PC-3 (cell line): ENCODE results near the gene NCL. TPM values are rescaled to one million over a fixed set of nuclear protein-coding genes. Genes with fewer than 3 reads are reported as not detected.

Source experiments
- ATAC-seq: fragments of 200-7000 bp; cut with Tn5 transposase; 2 replicates; pipeline ENCODE4 v1.9.1; 2020; ENCODE audit warnings: mild to moderate bottlenecking, moderate library complexity
- BruUV-seq: library from RNA; stranded (reverse); fragments of 400-500 nt; replicated peaks from 2 replicates; lab custom pipeline; 2021; lab: Mats Ljungman, UMichigan
- CTCF ChIA-PET: fragments of 300-600 bp; sonication (Branson Sonifier 250); formaldehyde crosslinking; loops from one replicate; lab custom pipeline; 2022; ENCODE audit warnings: antibody characterized with exemption; lab: Charles Lee
- POLR2A ChIA-PET: fragments of 300-600 bp; sonication (Branson Sonifier 250); formaldehyde crosslinking; loops from one replicate; lab custom pipeline; 2022; ENCODE audit warnings: antibody characterized with exemption; ENCODE audit not compliant: unreplicated experiment; lab: Charles Lee
- DNase-seq: peaks from one replicate; pipeline ENCODE4 v3.0.0-alpha.2; 2015
- H2AFZ ChIP-seq: fragments of 300-600 bp; sonication (generic); 2 replicates; pipeline ENCODE4 v1.6.0; 2016; ENCODE audit warnings: antibody characterized with exemption, low read length
- H3F3A ChIP-seq: fragments of 300-600 bp; sonication (generic); one replicate; pipeline ENCODE4 v1.6.0; 2017; ENCODE audit warnings: antibody characterized with exemption, low read length, control low read depth, mild to moderate bottlenecking; ENCODE audit not compliant: unreplicated experiment
- H3K27ac ChIP-seq: fragments of 300-600 bp; sonication (generic); 2 replicates; pipeline ENCODE4 v1.5.1; 2016; ENCODE audit warnings: mild to moderate bottlenecking, low read length
- H3K27me3 ChIP-seq: fragments of 300-600 bp; sonication (generic); 2 replicates; pipeline ENCODE4 v1.6.1; 2016; ENCODE audit warnings: low read length, mixed read lengths
- H3K36me3 ChIP-seq: fragments of 300-600 bp; sonication (generic); 2 replicates; pipeline ENCODE4 v1.6.1; 2016; ENCODE audit warnings: low read depth, mixed run types, low read length, mixed read lengths
- H3K4me1 ChIP-seq: fragments of 300-600 bp; sonication (generic); 2 replicates; pipeline ENCODE4 v1.5.1; 2016; ENCODE audit warnings: low read length; ENCODE audit not compliant: insufficient read depth
- H3K4me2 ChIP-seq: fragments of 300-600 bp; sonication (generic); 2 replicates; pipeline ENCODE4 v1.6.0; 2016; ENCODE audit warnings: low read length
- H3K4me3 ChIP-seq: fragments of 300-600 bp; sonication (generic); 2 replicates; pipeline ENCODE4 v1.5.1; 2016; ENCODE audit warnings: mild to moderate bottlenecking, low read length, mixed read lengths
- H3K79me2 ChIP-seq: fragments of 300-600 bp; sonication (generic); 2 replicates; pipeline ENCODE4 v1.6.1; 2017; ENCODE audit warnings: low read length, mixed read lengths
- H3K9ac ChIP-seq: fragments of 300-600 bp; sonication (generic); 2 replicates; pipeline ENCODE4 v1.6.0; 2016; ENCODE audit warnings: mild to moderate bottlenecking, low read length
- H3K9me2 ChIP-seq: fragments of 300-600 bp; sonication (generic); replicated peaks from 2 replicates; pipeline ENCODE4 v1.6.1; 2016; ENCODE audit warnings: mixed run types, low read length, mixed read lengths
- H3K9me3 ChIP-seq: fragments of 300-600 bp; sonication (generic); 2 replicates; pipeline ENCODE4 v1.6.1; 2016; ENCODE audit warnings: low read length, mixed read lengths
- H4K20me1 ChIP-seq: fragments of 300-600 bp; sonication (generic); 2 replicates; pipeline ENCODE4 v1.6.1; 2016; ENCODE audit warnings: low read length, mixed read lengths
- EZH2 ChIP-seq: fragments of 300-600 bp; sonication (generic); IDR thresholded peaks from one replicate; pipeline ENCODE4 v1.6.1; 2017; ENCODE audit warnings: antibody characterized with exemption, mild to moderate bottlenecking, low read length; ENCODE audit not compliant: unreplicated experiment
- EZH2phosphoT487 ChIP-seq: fragments of 300-600 bp; sonication (generic); IDR thresholded peaks from 2 replicates; pipeline ENCODE4 v1.6.1; 2018; ENCODE audit warnings: mild to moderate bottlenecking, antibody characterized with exemption, low read length, borderline replicate concordance
- intact Hi-C: fragments of 100-400 bp; cut with micrococcal nuclease; formaldehyde crosslinking; loops from 2 replicates; pipeline ENCODE4 v1.9.0; 2023
- total RNA-seq: library from RNA; depleted of rRNA; stranded (reverse); fragments of >200 nt; gene quantifications from 2 replicates; pipeline ENCODE4 v1.2.3, GENCODE V29; 2014
- TF ChIP-seq, protein P1 (sequence below): fragments of 300-600 bp; sonication (generic); conservative IDR thresholded peaks from 2 replicates; pipeline ENCODE4 v1.5.1; 2017; ENCODE audit warnings: antibody characterized with exemption, low read depth, mild to moderate bottlenecking, low read length

NCL gene
- total RNA-seq, 1 experiment from 2014 or later, result 430 TPM

DNA sequence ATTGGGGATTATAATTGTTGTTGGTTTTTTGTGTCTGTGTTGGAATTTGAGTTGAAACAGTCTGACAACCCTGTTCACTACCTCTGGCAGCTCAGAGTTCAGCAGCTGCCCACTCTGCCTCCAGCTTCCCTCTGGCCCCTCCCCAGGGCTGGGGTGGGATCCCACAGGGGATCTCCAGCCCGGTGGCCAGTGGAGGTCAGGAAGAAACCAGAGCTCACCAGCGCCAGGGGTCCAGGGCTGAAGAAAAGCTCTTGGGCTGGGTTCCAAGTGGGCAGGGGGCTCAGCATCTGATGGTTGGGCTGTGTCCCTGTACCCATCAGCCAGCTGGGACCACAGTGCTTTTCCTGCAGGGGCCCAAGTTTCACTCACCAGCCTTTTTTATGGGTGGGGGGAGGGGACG lies 16.5 kb upstream of the NCL start:
- no peak overlapping the region for H3K4me2 ChIP-seq
- no peak overlapping the region for H3K27ac ChIP-seq
- BruUV-seq, result no TSS peak
- H3K4me3 ChIP-seq, result no peak overlapping the region
- no peaks in the 10 kb centered on the region for H3K9me2 ChIP-seq
- H3K36me3 ChIP-seq, result no peaks in the 10 kb centered on the region
- TF ChIP-seq EZH2 (no peak), EZH2phosphoT487 (no peak)
- TF ChIP-seq, protein P1, sequence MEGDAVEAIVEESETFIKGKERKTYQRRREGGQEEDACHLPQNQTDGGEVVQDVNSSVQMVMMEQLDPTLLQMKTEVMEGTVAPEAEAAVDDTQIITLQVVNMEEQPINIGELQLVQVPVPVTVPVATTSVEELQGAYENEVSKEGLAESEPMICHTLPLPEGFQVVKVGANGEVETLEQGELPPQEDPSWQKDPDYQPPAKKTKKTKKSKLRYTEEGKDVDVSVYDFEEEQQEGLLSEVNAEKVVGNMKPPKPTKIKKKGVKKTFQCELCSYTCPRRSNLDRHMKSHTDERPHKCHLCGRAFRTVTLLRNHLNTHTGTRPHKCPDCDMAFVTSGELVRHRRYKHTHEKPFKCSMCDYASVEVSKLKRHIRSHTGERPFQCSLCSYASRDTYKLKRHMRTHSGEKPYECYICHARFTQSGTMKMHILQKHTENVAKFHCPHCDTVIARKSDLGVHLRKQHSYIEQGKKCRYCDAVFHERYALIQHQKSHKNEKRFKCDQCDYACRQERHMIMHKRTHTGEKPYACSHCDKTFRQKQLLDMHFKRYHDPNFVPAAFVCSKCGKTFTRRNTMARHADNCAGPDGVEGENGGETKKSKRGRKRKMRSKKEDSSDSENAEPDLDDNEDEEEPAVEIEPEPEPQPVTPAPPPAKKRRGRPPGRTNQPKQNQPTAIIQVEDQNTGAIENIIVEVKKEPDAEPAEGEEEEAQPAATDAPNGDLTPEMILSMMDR, result no peak
- DNase-seq, result no peak
- no peak for ATAC-seq
- ChIA-PET CTCF (no interaction called here), POLR2A (interaction anchor here (0.5 kb wide), 1 partner anchor 16 kb away, joined by 15 read pairs; no protein-coding TSS in a partner anchor)
- no peaks in the 10 kb centered on the region for H4K20me1 ChIP-seq
- no peaks in the 10 kb centered on the region for H3K27me3 ChIP-seq
- H3K9me3 ChIP-seq, result no peaks in the 10 kb centered on the region
- H3K79me2 ChIP-seq, result no peaks in the 10 kb centered on the region
- H3K4me1 ChIP-seq, result 0 out of 2 replicates have a peak, but pooled peaks cover 4% of the 10 kb centered on the region
- H3F3A ChIP-seq, result no peaks in the 10 kb centered on the region
- H3K9ac ChIP-seq, result no peak overlapping the region
- intact Hi-C loops, result no loop called here
- no peak overlapping the region for H2AFZ ChIP-seq

DNA sequence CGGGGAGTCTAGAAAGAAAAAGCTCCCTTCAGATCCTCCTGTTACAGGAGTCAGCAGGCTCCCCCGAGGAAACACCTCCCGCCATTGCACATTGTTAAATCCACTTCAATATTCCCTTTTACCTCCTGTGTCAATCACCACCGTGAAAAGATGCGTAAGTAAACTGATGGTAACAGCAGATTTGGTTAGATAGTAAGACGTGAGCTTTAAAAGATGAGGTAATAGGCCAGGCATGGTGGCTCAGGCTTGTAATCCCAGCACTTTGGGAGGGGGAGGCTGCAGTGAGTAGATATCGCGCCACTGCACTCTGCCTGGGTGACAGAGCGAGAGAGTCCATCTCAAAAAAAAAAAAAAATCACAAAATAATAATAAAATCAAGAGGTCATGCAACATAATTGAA lies 15.2 kb upstream of the NCL start:
- Histone ChIP-seq H3F3A (no peaks in the 10 kb centered on the region), H3K36me3 (no peaks in the 10 kb centered on the region), H3K9me3 (no peaks in the 10 kb centered on the region), H4K20me1 (no peaks in the 10 kb centered on the region), H2AFZ (no peak overlapping the region), H3K79me2 (no peaks in the 10 kb centered on the region), H3K9me2 (no peaks in the 10 kb centered on the region), H3K27me3 (no peaks in the 10 kb centered on the region), H3K4me2 (no peak overlapping the region), H3K9ac (no peak overlapping the region), H3K27ac (no peak overlapping the region), H3K4me1 (0 out of 2 replicates have a peak, but pooled peaks cover 4% of the 10 kb centered on the region), H3K4me3 (no peak overlapping the region)
- ChIA-PET POLR2A (no interaction called here), CTCF (no interaction called here)
- TF ChIP-seq EZH2 (no peak), EZH2phosphoT487 (no peak)
- TF ChIP-seq, protein P1, result no peak
- DNase-seq (no peak), ATAC-seq (no peak)
- intact Hi-C loops, result no loop called here
- BruUV-seq, result no TSS peak

DNA sequence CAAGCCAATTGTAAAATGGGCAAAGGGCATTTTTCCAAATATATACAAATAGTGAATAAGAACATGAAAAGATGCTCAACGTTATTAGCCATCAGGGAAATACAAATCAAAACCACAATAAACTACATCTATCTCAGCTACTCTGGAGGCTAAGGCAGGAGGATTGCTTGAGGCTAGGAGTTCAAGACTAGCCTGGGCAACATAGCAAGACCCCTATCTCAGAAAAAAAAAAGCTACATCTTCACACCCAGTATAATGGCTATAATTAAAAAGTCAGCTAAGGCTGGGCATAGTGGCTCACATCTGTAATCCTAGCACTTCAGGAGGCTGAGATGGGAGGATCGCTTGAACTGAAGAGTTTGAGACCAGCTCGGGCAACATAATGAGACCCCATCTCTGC lies 12.6 kb upstream of the NCL start:
- Histone ChIP-seq H3K79me2 (no peaks in the 10 kb centered on the region), H3K36me3 (no peaks in the 10 kb centered on the region), H3K9me2 (no peaks in the 10 kb centered on the region), H3K4me3 (no peak overlapping the region), H3K4me2 (no peak overlapping the region), H3K27me3 (no peaks in the 10 kb centered on the region), H3K4me1 (no peaks in the 10 kb centered on the region), H3K9ac (no peak overlapping the region), H3F3A (no peaks in the 10 kb centered on the region), H2AFZ (no peak overlapping the region), H3K27ac (no peak overlapping the region), H4K20me1 (no peaks in the 10 kb centered on the region), H3K9me3 (no peaks in the 10 kb centered on the region)
- no peak for DNase-seq
- intact Hi-C loops, result no loop called here
- no peak for TF ChIP-seq EZH2phosphoT487
- TF ChIP-seq, protein P1, result no peak
- no peak for TF ChIP-seq EZH2
- no peak for ATAC-seq
- no TSS peak for BruUV-seq
- CTCF ChIA-PET, result interaction anchor here (0.6 kb wide), 1 partner anchor 424 kb away, joined by 3 read pairs; no protein-coding TSS in a partner anchor
- POLR2A ChIA-PET, result no interaction called here
